Posterior vena cava (tissue), 2 donors: Measurements from ENCODE around the gene KCNQ1. TPM values are rescaled to one million over a fixed set of nuclear protein-coding genes. Genes with fewer than 3 reads are reported as not detected.

Experiments used
- DNase-seq: peaks from one replicate; pipeline ENCODE4 v3.0.0-alpha.2; 2020; ENCODE audit warnings: low spot score
- intact Hi-C, 2 donors: fragments of 100-400 bp; cut with DNase I; formaldehyde crosslinking; loops; one replicate each; pipeline versions ENCODE4 v1.14.1 to v1.14.2; 2022 to 2023
- total RNA-seq, 2 donors: library from RNA; stranded (reverse); fragmentation: NEBNext Ultra II Directional; extraction: Animal tissue kit (Norgen Biotek cat#: 25700); gene quantifications; one replicate each; pipeline ENCODE4 v1.2.1, GENCODE V29; 2021
- donor health status: DM: yes; HTN: yes; CAD: no.
- donor health status: DM: yes; HTN: yes; CAD: no.

Gene KCNQ1
- total RNA-seq, 2 donors from 2014 or later: 4.7 to 7.2 TPM

GRCh38 chr11:2887515-2888195, 442.8 kb downstream of the KCNQ1 start:
- DNase-seq: no peak
- intact Hi-C loops: loop anchor here in 1 of 2 donors (10.0 kb wide), 2 partner anchors 183 to 583 kb away; partner anchors contain the start of genes C11orf21 and TSPAN32

GRCh38 chr11:2888266-2888968, 443.6 kb downstream of the KCNQ1 start:
- DNase-seq: peak; percentile 97
- intact Hi-C loops: loop anchor here in 1 of 2 donors (10.0 kb wide), 2 partner anchors 184 to 584 kb away; partner anchors contain the start of genes C11orf21 and TSPAN32

GRCh38 chr11:2889362-2890273, 444.8 kb downstream of the KCNQ1 start:
- intact Hi-C loops: loop anchor here (2.0 to 10.0 kb wide), 4 partner anchors 185 to 585 kb away; partner anchors contain the start of genes C11orf21 (in 2 of the 2) and TSPAN32 (in 2 of the 2)
- DNase-seq: no peak

GRCh38 chr11:2890466-2891294, 445.9 kb downstream of the KCNQ1 start:
- DNase-seq: no peak
- intact Hi-C loops: loop anchor here (2.0 to 10.0 kb wide), 3 partner anchors 358 to 586 kb away; partner anchors contain the start of genes C11orf21 (in 1 of the 2) and TSPAN32 (in 1 of the 2)

- peak; percentile 89 for DNase-seq
- intact Hi-C loops: loop anchor here (2.0 to 10.0 kb wide), 3 partner anchors 359 to 587 kb away; partner anchors contain the start of genes C11orf21 (in 1 of the 2) and TSPAN32 (in 1 of the 2)
These were observed 446.8 kb downstream of the KCNQ1 start for GRCh38 chr11:2891326-2892214.

GRCh38 chr11:2892215-2892966, 447.6 kb downstream of the KCNQ1 start:
- DNase-seq: no peak
- intact Hi-C loops: loop anchor here (5.0 to 10.0 kb wide), 2 partner anchors 465 to 588 kb away; partner anchors contain the start of genes C11orf21 (in 1 of the 2) and TSPAN32 (in 1 of the 2)

GRCh38 chr11:2892967-2893528, 448.2 kb downstream of the KCNQ1 start:
- no peak for DNase-seq
- intact Hi-C loops: loop anchor here (5.0 to 10.0 kb wide), 2 partner anchors 466 to 588 kb away; partner anchors contain the start of genes C11orf21 (in 1 of the 2) and TSPAN32 (in 1 of the 2)

GRCh38 chr11:2893935-2894334, 449.1 kb downstream of the KCNQ1 start:
- no peak for DNase-seq
- intact Hi-C loops: loop anchor here (5.0 to 10.0 kb wide), 2 partner anchors 467 to 589 kb away; partner anchors contain the start of genes C11orf21 (in 1 of the 2) and TSPAN32 (in 1 of the 2)

- intact Hi-C loops: loop anchor here in 1 of 2 donors (10.0 kb wide), 1 partner anchor 591 kb away; the partner anchor contains the start of genes C11orf21 and TSPAN32
- DNase-seq: no peak
These were observed 451.2 kb downstream of the KCNQ1 start for GRCh38 chr11:2896047-2896446.

GRCh38 chr11:2897048-2897447, 452.2 kb downstream of the KCNQ1 start:
- intact Hi-C loops: loop anchor here in 1 of 2 donors (10.0 kb wide), 1 partner anchor 592 kb away; the partner anchor contains the start of genes C11orf21 and TSPAN32
- DNase-seq: no peak

GRCh38 chr11:2898366-2899079, 453.7 kb downstream of the KCNQ1 start:
- DNase-seq: peak; percentile 90
- intact Hi-C loops: loop anchor here in 1 of 2 donors (10.0 kb wide), 1 partner anchor 594 kb away; the partner anchor contains the start of genes C11orf21 and TSPAN32
